ENCODE measurements around the gene LDLRAD1. TPM values are rescaled to one million over a fixed set of nuclear protein-coding genes. Genes with fewer than 3 reads are reported as not detected.

LDLRAD1 gene
- polyA plus RNA-seq, 1 donor from 2014 or later, result not detected

DNA sequence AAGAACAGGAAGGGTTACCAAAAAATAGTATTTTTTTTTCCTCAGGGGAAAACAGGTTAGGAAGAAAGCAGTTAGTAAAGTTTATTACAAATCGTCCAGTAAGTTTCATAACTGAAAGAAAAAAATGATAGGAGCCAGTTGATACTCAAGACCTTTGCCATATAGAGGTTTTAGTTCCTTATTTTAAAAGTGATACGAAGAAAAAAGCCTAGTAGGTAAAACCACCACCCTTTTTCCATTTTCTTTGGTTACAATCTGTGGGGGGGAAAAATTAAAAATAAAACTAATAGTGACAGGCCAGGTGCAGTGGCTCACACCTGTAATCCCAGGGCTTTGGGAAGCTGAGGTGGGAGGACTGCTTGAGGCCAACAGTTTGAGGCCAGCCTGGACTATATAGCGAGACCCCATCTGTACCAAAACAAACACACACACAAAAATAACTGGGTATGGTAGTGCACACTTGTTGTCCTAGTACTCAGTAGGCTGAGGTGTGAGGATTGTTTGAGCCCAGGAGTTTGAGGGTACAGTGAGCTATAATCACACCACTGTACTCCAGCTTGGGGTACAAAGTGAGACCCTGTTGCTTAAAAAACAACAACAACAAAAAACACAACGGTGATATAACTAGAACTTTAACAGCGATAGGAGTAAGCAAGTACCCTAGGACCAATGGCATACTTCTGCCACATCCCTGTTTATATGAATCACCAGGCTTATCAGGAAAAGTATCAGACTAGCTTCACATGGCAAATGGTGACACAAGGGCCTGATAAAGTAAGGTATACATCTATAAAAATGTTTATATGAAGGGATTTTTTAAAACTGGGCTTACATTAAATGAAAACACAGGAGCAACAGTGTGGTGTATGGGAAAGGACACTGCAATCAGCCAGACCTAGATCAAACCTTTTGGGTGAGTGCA, 29.7 kb upstream of the LDLRAD1 start:
- H4K20me1 ChIP-seq (ENCODE audit: insufficient read depth), result no peaks in the 10 kb centered on the region
- no peaks in the 10 kb centered on the region for H3K9me2 ChIP-seq (ENCODE audit: insufficient read depth, low read length)
- no peak overlapping the region for H3K4me2 ChIP-seq (ENCODE audit: low read length)
- H3K9me3 ChIP-seq (ENCODE audit: low read length), result no peaks in the 10 kb centered on the region
- H3K4me3 ChIP-seq (ENCODE audit: low read length), result no peak overlapping the region
- no peak for TF ChIP-seq POLR2AphosphoS5 (IDR thresholded peaks at IDR 0.05)
- H2AFZ ChIP-seq (ENCODE audit: low read depth, low read length), result no peak overlapping the region
- peaks cover 4% of the 10 kb centered on the region for H3K36me3 ChIP-seq (ENCODE audit: insufficient read depth, low read length)
- H3K9ac ChIP-seq (ENCODE audit: low read length), result no peak overlapping the region
- no peak overlapping the region for H3K27ac ChIP-seq (ENCODE audit: low read length)
- peaks cover 71% of the 10 kb centered on the region for H3K79me2 ChIP-seq (replicated peaks; ENCODE audit: insufficient read depth, low read length)
- no peaks in the 10 kb centered on the region for H3K27me3 ChIP-seq (ENCODE audit: insufficient read depth, low read depth, low read length)
- H3F3A ChIP-seq (ENCODE audit: insufficient read depth, low read length, poor library complexity, severe bottlenecking), result no peaks in the 10 kb centered on the region

DNA sequence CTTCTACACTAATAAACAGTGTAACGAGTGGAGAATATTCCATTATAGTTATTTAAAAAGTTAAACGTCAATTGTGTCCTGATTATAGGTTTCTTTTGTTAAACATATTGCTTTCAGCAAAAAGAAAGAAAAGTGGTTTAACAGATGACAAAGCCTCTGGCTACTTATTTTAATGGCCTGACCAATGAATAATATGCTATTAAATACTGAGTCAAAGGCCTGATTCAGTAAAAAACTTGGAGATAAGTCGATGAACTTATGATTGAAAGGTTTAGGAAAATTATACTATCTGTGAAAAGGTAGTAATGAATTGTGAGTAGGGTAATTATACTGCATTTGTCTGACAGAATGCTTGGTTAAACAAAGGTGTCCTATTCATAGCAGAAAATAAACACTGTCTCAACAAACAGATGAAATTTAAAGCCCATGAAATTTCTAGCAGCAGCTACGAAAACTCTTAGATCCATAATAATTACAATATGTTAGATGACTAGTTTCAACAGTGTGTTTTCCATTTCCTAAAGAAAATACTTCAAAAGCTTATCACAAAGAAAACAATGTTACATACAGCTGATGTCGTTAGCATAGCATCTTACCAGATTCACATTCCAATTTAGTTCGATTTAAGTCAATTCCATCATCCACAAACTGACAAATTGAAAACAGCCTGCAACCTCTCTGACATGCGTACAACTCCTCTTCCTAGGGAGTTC, 28.8 kb upstream of the LDLRAD1 start:
- Histone ChIP-seq H3K9me2 (ENCODE audit: insufficient read depth, low read length) (no peaks in the 10 kb centered on the region), H3K79me2 (replicated peaks; ENCODE audit: insufficient read depth, low read length) (peaks cover 70% of the 10 kb centered on the region), H3K9me3 (ENCODE audit: low read length) (no peaks in the 10 kb centered on the region), H3K27me3 (ENCODE audit: insufficient read depth, low read depth, low read length) (no peaks in the 10 kb centered on the region), H3K4me2 (ENCODE audit: low read length) (no peak overlapping the region), H4K20me1 (ENCODE audit: insufficient read depth) (no peaks in the 10 kb centered on the region), H3K9ac (ENCODE audit: low read length) (no peak overlapping the region), H3K27ac (ENCODE audit: low read length) (no peak overlapping the region), H2AFZ (ENCODE audit: low read depth, low read length) (no peak overlapping the region), H3K4me3 (ENCODE audit: low read length) (no peak overlapping the region), H3F3A (ENCODE audit: insufficient read depth, low read length, poor library complexity, severe bottlenecking) (no peaks in the 10 kb centered on the region), H3K36me3 (ENCODE audit: insufficient read depth, low read length) (peaks cover 10% of the 10 kb centered on the region)
- no peak for TF ChIP-seq TAF1 (IDR thresholded peaks at IDR 0.05; ENCODE audit: low read depth)

- Histone ChIP-seq H4K20me1 (ENCODE audit: insufficient read depth) (no peaks in the 10 kb centered on the region), H3K4me3 (ENCODE audit: low read length) (no peak overlapping the region), H3K27ac (ENCODE audit: low read length) (no peak overlapping the region), H3K4me2 (ENCODE audit: low read length) (no peak overlapping the region), H3K9me3 (ENCODE audit: low read length) (no peaks in the 10 kb centered on the region), H3K79me2 (replicated peaks; ENCODE audit: insufficient read depth, low read length) (peaks cover 56% of the 10 kb centered on the region), H3K9ac (ENCODE audit: low read length) (no peak overlapping the region), H3K27me3 (ENCODE audit: insufficient read depth, low read depth, low read length) (no peaks in the 10 kb centered on the region), H3K9me2 (ENCODE audit: insufficient read depth, low read length) (no peaks in the 10 kb centered on the region), H2AFZ (ENCODE audit: low read depth, low read length) (no peak overlapping the region), H3F3A (ENCODE audit: insufficient read depth, low read length, poor library complexity, severe bottlenecking) (no peaks in the 10 kb centered on the region), H3K36me3 (ENCODE audit: insufficient read depth, low read length) (peaks cover 21% of the 10 kb centered on the region)
- TF ChIP-seq RAD21 (conservative IDR thresholded peaks at IDR 0.05) (no peak), TAF1 (IDR thresholded peaks at IDR 0.05; ENCODE audit: low read depth) (no peak), SMC3 (conservative IDR thresholded peaks at IDR 0.05; ENCODE audit: poor library complexity) (no peak), CTCF (IDR thresholded peaks at IDR 0.05; ENCODE audit: poor library complexity, severe bottlenecking) (no peak), EP300 (conservative IDR thresholded peaks at IDR 0.05; ENCODE audit: poor library complexity, severe bottlenecking) (no peak), REST (IDR thresholded peaks at IDR 0.05; ENCODE audit: borderline replicate concordance) (no peak), EZH2 (IDR thresholded peaks at IDR 0.05; ENCODE audit: borderline replicate concordance, insufficient read depth, low read length, poor library complexity, severe bottlenecking) (no peak), MXI1 (conservative IDR thresholded peaks at IDR 0.05; ENCODE audit: poor library complexity, severe bottlenecking) (no peak), POLR2AphosphoS5 (IDR thresholded peaks at IDR 0.05) (no peak)
Observed at GRCh38 chr1:54045496-54045895, 27.5 kb upstream of the LDLRAD1 start.

Measured in neural cell (in vitro differentiated cells).